ENCODE data around the gene UBE2J2.

DNA sequence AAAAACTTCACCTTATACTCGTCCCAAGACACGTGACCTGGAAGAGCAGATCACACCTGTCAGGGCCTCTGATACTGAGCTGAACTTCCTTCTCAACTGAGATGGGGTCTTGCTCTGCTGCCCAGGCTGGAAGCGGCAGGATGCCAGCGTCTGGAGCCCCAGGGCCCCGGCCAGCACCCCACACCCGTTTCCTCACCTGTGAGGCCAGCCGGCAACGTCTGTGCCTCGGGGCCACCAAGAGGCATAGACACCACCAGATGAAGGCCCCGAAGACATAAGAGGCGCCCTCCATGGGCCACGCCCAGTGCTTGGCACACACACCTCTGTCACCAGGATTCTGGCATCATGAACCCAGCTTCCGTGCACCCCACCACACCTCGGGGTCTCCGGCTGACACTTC lies 50.3 kb downstream of the UBE2J2 start:
- TF ChIP-seq EZH2 (IDR thresholded peaks at IDR 0.05; ENCODE audit: insufficient read depth, poor library complexity, severe bottlenecking) (no peak), EZH2phosphoT487 (IDR thresholded peaks at IDR 0.05; ENCODE audit: insufficient read depth, low read depth) (no peak)
